Measurements from ENCODE around the gene KLK2. TPM values are rescaled to one million over a fixed set of nuclear protein-coding genes. Genes with fewer than 3 reads are reported as not detected.

Gene KLK2
- polyA plus RNA-seq, 1 experiment = not detected

DNA sequence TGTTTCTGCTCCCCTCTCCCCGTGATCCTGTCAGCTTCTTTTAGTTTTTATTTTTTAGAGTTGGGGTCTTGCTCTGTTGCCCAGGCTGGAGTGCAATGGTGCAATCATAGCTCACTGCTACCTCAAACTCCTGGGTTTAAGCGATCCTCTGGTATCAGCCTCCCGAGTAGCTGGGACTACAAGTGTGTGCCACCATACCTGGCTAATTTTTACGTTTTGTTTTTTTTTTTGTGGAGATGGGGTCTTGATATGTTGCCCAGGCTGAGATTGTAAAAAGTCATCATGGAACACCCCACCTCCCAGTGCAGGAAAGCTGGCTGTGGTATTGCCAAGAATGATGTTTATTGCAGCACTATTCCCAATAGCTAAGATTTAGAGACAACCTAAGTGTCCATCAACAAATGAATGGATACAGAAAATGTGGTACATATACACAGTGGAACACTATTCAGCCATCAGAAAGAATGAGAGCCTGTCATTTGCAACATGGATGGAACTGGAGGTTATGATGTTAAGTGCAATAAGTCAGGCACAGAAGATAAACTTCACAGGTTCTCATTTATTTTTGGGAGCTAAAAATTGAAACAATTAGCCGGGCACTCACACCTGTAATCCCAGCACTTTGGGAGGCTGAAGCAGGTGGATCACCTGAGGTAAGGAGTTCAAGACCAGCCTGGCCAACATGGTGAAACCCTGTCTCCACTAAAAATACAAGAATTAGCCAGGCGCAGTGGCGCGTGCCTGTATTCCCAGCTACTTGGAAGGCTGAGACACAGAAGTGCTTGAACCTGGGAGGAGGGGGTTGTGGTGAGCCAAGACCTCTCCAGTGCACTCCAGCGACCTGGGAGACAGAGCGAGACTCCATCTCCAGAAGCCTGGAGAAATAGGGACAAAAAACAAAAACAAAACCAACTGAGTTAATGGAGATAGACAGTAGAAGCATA lies 33.3 kb upstream of the KLK2 start:
- POLR2A ChIA-PET = interaction anchor here (0.5 to 0.7 kb wide), 2 partner anchors 35 to 37 kb away, joined by 3 read pairs; no protein-coding TSS in a partner anchor
- CTCF ChIA-PET = no interaction called here

GRCh38 chr19:50842130-50842529 lies 31.1 kb upstream of the KLK2 start:
- Histone ChIP-seq H3K4me3 (ENCODE audit: low read depth, low read length) (no peak overlapping the region), H3K27ac (ENCODE audit: low read depth, low read length) (no peak overlapping the region), H3K9me3 (ENCODE audit: control insufficient read depth, insufficient read depth, low read length) (no peaks in the 10 kb centered on the region), H3K27me3 (ENCODE audit: control insufficient read depth, insufficient read depth, low read length) (no peaks in the 10 kb centered on the region)
- ChIA-PET POLR2A (no interaction called here), CTCF (no interaction called here)
- no peak for DNase-seq (ENCODE audit: low read depth, low spot score)
- TF ChIP-seq, protein P1, sequence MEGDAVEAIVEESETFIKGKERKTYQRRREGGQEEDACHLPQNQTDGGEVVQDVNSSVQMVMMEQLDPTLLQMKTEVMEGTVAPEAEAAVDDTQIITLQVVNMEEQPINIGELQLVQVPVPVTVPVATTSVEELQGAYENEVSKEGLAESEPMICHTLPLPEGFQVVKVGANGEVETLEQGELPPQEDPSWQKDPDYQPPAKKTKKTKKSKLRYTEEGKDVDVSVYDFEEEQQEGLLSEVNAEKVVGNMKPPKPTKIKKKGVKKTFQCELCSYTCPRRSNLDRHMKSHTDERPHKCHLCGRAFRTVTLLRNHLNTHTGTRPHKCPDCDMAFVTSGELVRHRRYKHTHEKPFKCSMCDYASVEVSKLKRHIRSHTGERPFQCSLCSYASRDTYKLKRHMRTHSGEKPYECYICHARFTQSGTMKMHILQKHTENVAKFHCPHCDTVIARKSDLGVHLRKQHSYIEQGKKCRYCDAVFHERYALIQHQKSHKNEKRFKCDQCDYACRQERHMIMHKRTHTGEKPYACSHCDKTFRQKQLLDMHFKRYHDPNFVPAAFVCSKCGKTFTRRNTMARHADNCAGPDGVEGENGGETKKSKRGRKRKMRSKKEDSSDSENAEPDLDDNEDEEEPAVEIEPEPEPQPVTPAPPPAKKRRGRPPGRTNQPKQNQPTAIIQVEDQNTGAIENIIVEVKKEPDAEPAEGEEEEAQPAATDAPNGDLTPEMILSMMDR (IDR thresholded peaks at IDR 0.05; ENCODE audit: low read depth, low read length) = no peak

More for the DNA sequence above, 33.3 kb upstream of the KLK2 start:
- Histone ChIP-seq H3K27me3 (ENCODE audit: control insufficient read depth, insufficient read depth, low read length) (no peaks in the 10 kb centered on the region), H3K27ac (ENCODE audit: low read depth, low read length) (no peak overlapping the region), H3K4me3 (ENCODE audit: low read depth, low read length) (no peak overlapping the region), H3K9me3 (ENCODE audit: control insufficient read depth, insufficient read depth, low read length) (no peaks in the 10 kb centered on the region)
- DNase-seq (ENCODE audit: low read depth, low spot score) = no peak
- TF ChIP-seq, protein P1 (IDR thresholded peaks at IDR 0.05; ENCODE audit: low read depth, low read length) = no peak

DNA sequence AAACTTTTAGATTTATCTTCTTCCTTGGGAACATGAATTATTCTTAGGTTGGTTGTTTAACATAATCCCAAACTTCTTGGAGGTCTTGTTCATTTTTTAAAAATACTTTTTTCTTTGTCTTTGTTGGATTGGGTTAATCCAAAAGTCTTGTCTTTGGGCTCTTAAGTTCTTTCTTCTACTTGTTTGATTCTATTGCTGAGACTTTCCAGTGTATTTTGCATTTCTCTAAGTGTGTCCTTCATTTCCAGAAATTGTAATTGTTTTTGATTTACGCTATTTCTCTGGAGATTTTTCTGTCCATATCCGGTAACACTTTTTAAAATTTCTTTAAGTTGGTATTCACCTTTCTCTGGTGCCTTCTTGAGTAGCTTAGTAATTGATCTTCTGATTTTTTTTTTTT lies 30.0 kb upstream of the KLK2 start:
- Histone ChIP-seq H3K27me3 (ENCODE audit: control insufficient read depth, insufficient read depth, low read length) (no peaks in the 10 kb centered on the region), H3K27ac (ENCODE audit: low read depth, low read length) (no peak overlapping the region), H3K4me3 (ENCODE audit: low read depth, low read length) (no peak overlapping the region), H3K9me3 (ENCODE audit: control insufficient read depth, insufficient read depth, low read length) (no peaks in the 10 kb centered on the region)
- TF ChIP-seq, protein P1 (IDR thresholded peaks at IDR 0.05; ENCODE audit: low read depth, low read length) = no peak
- POLR2A ChIA-PET = no interaction called here
- CTCF ChIA-PET = no interaction called here
- no peak for DNase-seq (ENCODE audit: low read depth, low spot score)

- no peaks in the 10 kb centered on the region for H3K9me3 ChIP-seq (ENCODE audit: control insufficient read depth, insufficient read depth, low read length)
Measured at GRCh38 chr19:50843701-50844221, 29.5 kb upstream of the KLK2 start.

More at GRCh38 chr19:50843701-50844221, 29.5 kb upstream of the KLK2 start:
- no peak for DNase-seq (ENCODE audit: low read depth, low spot score)
- ChIA-PET POLR2A (no interaction called here), CTCF (no interaction called here)
- Histone ChIP-seq H3K4me3 (ENCODE audit: low read depth, low read length) (no peak overlapping the region), H3K27ac (ENCODE audit: low read depth, low read length) (no peak overlapping the region), H3K27me3 (ENCODE audit: control insufficient read depth, insufficient read depth, low read length) (no peaks in the 10 kb centered on the region)
- TF ChIP-seq, protein P1 (IDR thresholded peaks at IDR 0.05; ENCODE audit: low read depth, low read length) = no peak
